Effector memory CD4-positive, alpha-beta T cell (primary cell): ENCODE data around the gene FAM43A.

Experiments
- DNase-seq, 3 donors: peaks; one replicate each; pipeline ENCODE4 v3.0.0-alpha.2; 2020
- H3K27ac ChIP-seq: 2 replicates; pipeline ENCODE4 v1.7.0; 2013; ENCODE audit warnings: mild to moderate bottlenecking, low read length, moderate library complexity; ENCODE audit not compliant: insufficient read depth, poor library complexity, severe bottlenecking
- H3K27me3 ChIP-seq: replicated peaks from 2 replicates; pipeline ENCODE4 v1.7.0; 2013; ENCODE audit warnings: mild to moderate bottlenecking, low read length; ENCODE audit not compliant: insufficient read depth, control insufficient read depth, poor library complexity, severe bottlenecking
- H3K36me3 ChIP-seq: 2 replicates; pipeline ENCODE4 v1.7.0; 2013; ENCODE audit warnings: mild to moderate bottlenecking, low read length, moderate library complexity; ENCODE audit not compliant: control insufficient read depth, insufficient read depth
- H3K4me1 ChIP-seq: 2 replicates; pipeline ENCODE4 v1.7.0; 2013; ENCODE audit warnings: low read length, mild to moderate bottlenecking; ENCODE audit not compliant: control insufficient read depth, insufficient read depth, poor library complexity, severe bottlenecking
- H3K4me3 ChIP-seq: 2 replicates; pipeline ENCODE4 v1.7.0; 2013; ENCODE audit warnings: low read length, low read depth, mild to moderate bottlenecking; ENCODE audit not compliant: insufficient read depth, poor library complexity, severe bottlenecking
- H3K9me3 ChIP-seq: 2 replicates; pipeline ENCODE4 v1.7.0; 2013; ENCODE audit warnings: mild to moderate bottlenecking, low read length, moderate library complexity; ENCODE audit not compliant: control insufficient read depth

Gene FAM43A

DNA sequence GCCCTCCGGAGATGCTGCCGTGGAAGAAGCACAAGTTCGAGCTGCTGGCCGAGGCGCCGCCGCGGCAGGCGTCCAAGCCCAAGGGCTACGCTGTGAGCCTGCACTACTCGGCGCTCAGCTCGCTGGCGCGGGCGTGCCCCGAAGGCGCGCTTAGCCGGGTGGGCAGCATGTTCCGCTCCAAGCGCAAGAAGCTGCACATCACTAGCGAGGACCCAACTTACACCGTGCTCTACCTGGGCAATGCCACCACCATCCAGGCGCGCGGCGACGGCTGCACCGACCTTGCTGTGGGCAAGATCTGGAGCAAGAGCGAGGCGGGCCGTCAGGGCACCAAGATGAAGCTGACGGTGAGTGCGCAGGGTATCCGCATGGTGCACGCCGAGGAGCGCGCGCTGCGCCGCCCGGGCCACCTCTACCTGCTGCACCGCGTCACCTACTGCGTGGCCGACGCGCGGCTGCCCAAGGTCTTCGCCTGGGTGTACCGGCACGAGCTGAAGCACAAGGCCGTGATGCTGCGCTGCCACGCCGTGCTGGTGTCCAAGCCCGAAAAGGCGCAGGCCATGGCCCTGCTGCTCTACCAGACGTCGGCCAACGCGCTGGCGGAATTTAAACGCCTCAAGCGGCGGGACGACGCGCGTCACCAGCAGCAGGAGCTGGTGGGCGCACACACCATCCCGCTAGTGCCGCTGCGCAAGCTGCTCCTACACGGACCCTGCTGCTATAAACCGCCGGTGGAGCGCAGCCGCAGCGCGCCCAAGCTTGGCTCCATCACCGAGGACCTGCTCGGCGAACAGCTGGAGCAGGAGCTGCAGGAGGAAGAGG is 1.3 kb downstream of the FAM43A start:
- Histone ChIP-seq H3K4me1 (peaks cover 31% of the 10 kb centered on the region), H3K27ac (no peak overlapping the region), H3K36me3 (no peaks in the 10 kb centered on the region), H3K9me3 (no peaks in the 10 kb centered on the region), H3K4me3 (peak overlapping the region; percentile 81), H3K27me3 (no peaks in the 10 kb centered on the region)
- peak in 1 of 3 donors; percentile 9 for DNase-seq

DNA sequence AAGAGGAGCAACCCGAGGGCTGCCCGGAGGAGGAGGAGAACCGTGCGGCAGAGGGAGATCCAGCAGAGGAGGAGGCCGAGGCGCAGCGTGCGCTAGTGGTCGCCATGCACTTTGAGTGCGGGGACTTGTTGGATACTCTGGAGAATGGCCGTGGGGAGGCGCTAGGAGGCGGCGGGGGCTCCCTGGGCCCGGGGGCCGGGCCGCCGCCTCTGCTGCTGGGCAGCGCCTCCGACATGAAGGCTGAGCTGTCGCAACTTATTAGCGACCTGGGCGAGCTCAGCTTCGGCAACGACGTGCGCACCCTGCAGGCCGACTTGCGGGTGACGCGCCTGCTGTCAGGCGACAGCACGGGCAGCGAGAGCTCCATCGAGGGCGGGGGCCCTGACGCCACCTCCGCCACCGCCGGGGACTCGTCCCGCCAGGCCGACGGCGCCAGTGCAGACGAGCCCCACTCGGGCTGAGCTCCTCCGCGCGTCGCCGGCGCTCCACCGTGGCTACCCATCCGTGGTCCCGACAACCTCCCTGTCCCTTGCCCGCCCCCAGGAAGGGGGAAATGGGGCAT is 2.0 kb downstream of the FAM43A start:
- no peaks in the 10 kb centered on the region for H3K27me3 ChIP-seq
- DNase-seq, result peak; percentile 57 to 66 (median 64)
- H3K27ac ChIP-seq, result peak overlapping the region; percentile 56
- H3K4me3 ChIP-seq, result peak overlapping the region; percentile 81
- peaks cover 31% of the 10 kb centered on the region for H3K4me1 ChIP-seq
- H3K36me3 ChIP-seq, result no peaks in the 10 kb centered on the region
- no peaks in the 10 kb centered on the region for H3K9me3 ChIP-seq

DNA sequence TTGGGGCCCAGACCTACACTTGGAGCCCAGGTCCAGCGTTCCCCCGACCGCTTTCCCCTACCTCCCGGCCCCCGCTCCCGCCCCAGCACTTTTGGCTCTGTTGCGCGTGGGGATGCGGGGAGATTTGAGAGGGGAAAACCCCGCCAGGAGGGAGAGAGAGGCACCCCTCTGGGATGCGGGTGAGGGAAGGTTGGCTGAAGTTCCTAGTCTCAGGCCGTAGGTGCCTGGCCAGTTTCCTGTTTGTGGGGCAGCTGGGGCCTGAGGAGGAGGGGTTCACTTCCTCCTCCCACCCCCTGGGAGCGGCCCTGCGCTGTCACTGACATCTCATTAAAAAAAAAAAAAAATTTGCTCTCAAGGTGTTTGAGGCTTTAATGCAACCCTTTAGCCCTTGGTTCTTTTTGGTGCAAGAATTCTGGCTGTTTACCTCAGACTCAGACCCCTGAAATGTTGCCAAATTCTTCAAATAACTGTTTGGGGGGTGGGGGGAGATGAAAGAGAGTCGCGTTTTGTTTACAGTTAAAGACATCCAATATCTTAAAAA is 2.6 kb downstream of the FAM43A start:
- Histone ChIP-seq H3K36me3 (no peaks in the 10 kb centered on the region), H3K27me3 (no peaks in the 10 kb centered on the region), H3K4me3 (peak overlapping the region; percentile 81), H3K27ac (peak overlapping the region; percentile 56), H3K9me3 (no peaks in the 10 kb centered on the region), H3K4me1 (peaks cover 31% of the 10 kb centered on the region)
- peak in 2 of 3 donors; percentile 3 to 24 for DNase-seq

DNA sequence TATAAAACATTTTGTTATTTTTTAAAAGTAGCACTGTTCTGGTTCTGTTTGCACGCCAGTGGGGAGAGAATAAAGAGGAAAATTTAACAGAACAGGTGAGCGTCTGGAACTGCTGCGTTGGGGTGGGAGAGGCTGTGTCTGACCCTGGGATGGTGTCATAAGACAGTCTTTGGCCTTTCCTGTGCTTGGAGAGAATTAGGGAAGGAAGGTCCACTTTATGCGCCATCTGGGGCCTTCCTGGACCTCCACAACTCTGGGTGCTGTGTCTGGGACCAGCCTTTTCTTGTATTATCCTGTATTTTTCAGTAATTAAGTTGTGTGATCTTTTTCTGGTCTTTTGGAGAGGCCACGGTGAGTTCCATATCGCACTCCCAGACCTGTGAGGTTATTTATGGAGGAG is 3.3 kb downstream of the FAM43A start:
- Histone ChIP-seq H3K4me3 (no peak overlapping the region), H3K36me3 (no peaks in the 10 kb centered on the region), H3K27ac (no peak overlapping the region), H3K9me3 (no peaks in the 10 kb centered on the region), H3K27me3 (no peaks in the 10 kb centered on the region), H3K4me1 (peaks cover 31% of the 10 kb centered on the region)
- no peak for DNase-seq

DNA sequence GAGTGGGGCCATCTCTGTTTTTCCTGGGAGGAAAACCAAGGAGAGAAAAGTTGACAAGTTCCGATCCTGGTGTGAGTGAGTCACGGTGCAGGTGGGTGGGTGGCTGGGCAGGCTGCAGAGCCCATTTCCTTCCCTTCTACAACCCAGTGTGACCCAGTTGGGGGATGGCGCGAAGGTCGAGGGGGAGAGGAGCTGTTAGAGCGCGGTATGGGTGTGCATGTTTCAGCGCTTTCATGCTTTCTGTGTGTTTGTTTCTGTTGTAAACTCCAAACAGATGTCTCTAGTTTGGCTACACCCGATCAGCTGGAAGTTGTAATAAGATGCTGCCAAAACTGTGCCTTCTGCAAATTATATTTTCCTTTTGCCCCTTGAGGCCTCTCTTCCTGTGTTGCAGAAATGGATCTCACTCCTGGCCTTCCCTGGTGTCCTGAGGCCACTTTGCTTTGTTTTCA is 3.8 kb downstream of the FAM43A start:
- no peak overlapping the region for H3K4me3 ChIP-seq
- DNase-seq, result no peak
- H3K27ac ChIP-seq, result no peak overlapping the region
- no peaks in the 10 kb centered on the region for H3K36me3 ChIP-seq
- peaks cover 31% of the 10 kb centered on the region for H3K4me1 ChIP-seq
- no peaks in the 10 kb centered on the region for H3K27me3 ChIP-seq
- no peaks in the 10 kb centered on the region for H3K9me3 ChIP-seq

DNA sequence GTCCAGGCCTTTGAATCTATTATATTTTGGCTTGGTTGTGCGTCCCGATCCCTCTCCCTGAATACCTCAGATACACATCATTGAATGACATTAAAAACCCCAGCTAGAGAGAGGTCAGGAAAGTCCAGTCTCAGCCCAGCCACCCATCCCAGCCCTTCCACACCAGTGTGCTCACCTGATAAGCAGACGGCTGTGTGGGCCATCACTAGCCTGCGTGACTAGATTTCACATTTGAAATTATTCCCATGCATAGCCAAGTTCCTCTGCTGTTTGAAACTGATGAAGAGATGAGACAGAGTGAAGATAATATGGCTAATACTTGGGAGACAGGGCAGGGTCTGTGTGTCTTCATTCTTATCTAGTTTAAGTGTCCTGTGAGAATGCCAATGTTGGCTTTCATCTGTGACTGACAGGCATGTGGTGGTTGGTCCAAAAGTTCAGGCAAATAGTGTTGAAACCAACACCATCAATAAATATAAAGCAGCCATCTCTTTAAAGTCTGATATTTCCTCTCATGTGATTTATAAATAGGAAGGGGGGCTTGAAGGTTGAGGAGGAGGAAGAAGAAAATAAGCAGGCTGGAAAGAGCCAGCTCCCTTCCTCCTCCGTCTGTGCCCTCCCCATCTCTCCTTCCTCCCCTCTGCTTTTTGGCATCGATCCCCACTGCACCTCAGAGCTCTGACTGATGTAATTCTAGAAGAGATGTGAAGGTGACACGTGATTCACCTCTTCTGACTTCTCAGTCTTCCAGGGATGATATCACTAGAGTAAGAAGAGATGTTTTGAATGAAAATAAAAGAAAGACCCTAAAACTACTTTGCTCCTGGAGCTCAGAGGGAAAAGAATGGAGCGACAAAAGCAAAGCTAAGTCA is 5.1 kb downstream of the FAM43A start:
- Histone ChIP-seq H3K36me3 (no peaks in the 10 kb centered on the region), H3K4me1 (peaks cover 23% of the 10 kb centered on the region), H3K27me3 (no peaks in the 10 kb centered on the region), H3K27ac (no peak overlapping the region), H3K4me3 (no peak overlapping the region), H3K9me3 (no peaks in the 10 kb centered on the region)
- DNase-seq, result no peak

DNA sequence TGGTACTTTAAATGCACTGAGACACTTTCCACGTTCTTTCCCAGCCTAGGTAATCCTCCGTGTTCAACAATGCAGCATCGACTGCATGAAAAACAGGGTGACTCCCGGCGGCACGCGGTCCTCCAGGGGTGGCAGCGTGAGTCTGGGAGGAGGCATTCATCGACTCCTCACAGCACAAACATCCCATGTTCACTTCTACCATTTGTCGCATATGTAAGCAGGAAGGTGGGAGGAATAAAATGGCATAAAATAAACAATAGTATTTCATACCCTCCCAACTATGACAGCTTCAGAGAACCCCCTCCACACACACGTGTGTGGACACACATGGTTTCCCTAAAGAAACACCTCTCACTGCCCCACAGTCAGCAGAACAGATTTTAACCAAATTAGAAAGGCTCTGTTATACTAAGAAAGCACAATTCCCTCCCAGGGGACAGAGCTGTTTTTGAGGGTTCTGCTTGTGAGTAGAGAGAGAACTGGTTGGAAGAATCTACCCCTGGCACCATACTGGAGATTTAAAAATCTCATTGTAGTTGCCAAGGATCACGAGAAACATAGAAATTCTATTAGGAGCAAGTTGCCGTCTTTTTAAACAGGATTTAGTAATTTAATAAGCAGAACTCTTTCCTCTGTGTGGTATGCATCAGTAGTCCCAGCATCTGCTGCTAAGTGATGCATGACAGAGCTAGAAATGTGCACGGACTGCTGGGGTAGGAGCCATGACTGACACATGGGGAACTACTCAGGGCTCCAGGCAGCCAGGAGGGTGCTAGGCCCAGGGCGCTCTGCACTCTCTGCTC is 6.0 kb downstream of the FAM43A start:
- no peaks in the 10 kb centered on the region for H3K27me3 ChIP-seq
- H3K9me3 ChIP-seq, result no peaks in the 10 kb centered on the region
- peaks cover 15% of the 10 kb centered on the region for H3K4me1 ChIP-seq
- no peak overlapping the region for H3K27ac ChIP-seq
- no peak overlapping the region for H3K4me3 ChIP-seq
- DNase-seq, result no peak
- H3K36me3 ChIP-seq, result no peaks in the 10 kb centered on the region

DNA sequence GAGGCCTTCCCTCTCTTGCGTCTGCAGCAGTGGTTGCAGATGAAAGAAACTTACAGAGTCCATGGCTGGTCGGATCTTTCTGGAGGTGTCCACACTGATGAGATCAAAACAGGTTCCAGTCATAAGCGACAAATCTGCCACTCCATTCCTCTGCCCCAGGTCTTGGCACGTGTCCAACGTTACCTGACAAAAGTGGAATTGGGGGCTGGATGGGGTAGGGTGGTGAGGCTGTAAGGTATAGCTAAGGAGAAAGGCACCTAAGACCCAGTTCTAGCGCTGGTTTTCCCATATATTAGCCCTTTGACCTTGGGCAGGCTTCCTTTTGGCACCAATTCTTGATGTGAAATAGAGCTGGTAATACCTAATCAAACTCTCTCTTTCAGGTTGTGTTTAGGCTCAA is 11.0 kb downstream of the FAM43A start:
- H3K36me3 ChIP-seq, result no peaks in the 10 kb centered on the region
- no peaks in the 10 kb centered on the region for H3K4me1 ChIP-seq
- H3K4me3 ChIP-seq, result no peak overlapping the region
- H3K27me3 ChIP-seq, result no peaks in the 10 kb centered on the region
- H3K9me3 ChIP-seq, result no peaks in the 10 kb centered on the region
- H3K27ac ChIP-seq, result no peak overlapping the region
- no peak for DNase-seq

DNA sequence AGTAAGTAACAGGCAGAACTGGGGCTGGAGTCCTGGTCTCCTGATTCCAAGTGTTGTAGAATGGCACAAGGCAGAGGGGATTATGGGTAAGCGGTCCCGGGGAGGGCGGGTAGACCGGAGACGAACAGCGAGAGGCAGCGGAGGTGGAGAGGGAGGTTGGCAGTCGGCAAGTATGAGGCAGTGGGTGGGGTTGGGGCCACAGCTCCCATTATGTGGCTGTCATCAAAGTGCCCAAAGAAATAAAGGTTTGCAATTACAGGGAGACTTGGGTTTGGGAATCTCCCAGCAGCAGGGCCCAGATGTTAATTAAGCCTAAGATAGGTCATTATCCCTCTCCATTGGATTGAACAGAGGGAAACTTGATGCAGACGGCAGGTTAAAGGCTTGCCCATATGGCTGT is 16.9 kb downstream of the FAM43A start:
- H3K27ac ChIP-seq, result no peak overlapping the region
- no peaks in the 10 kb centered on the region for H3K36me3 ChIP-seq
- no peaks in the 10 kb centered on the region for H3K9me3 ChIP-seq
- no peak for DNase-seq
- H3K4me3 ChIP-seq, result no peak overlapping the region
- H3K27me3 ChIP-seq, result no peaks in the 10 kb centered on the region
- H3K4me1 ChIP-seq, result no peaks in the 10 kb centered on the region
